HL-60 (cell line): ENCODE results near the gene EIF4EBP2.

Experiments
- DNase-seq, 2 experiments: peaks; one replicate each; pipeline ENCODE4 v3.0.0-alpha.2; 2010 to 2020; ENCODE audit warnings: low read depth in 1 of 2, low spot score in 1 of 2
- H3K27ac ChIP-seq: fragments of 250-450 bp; sonication (Bioruptor Pico); replicated peaks from 2 replicates; pipeline ENCODE4 v1.5.1; 2020; ENCODE audit warnings: mild to moderate bottlenecking, moderate library complexity
- H3K27me3 ChIP-seq: fragments of 250-450 bp; sonication (Bioruptor Pico); 2 replicates; pipeline ENCODE4 v1.5.1; 2021; ENCODE audit warnings: mild to moderate bottlenecking, moderate library complexity; ENCODE audit not compliant: insufficient read depth, poor library complexity, severe bottlenecking
- H3K4me3 ChIP-seq: replicated peaks from 2 replicates; pipeline ENCODE4 v1.5.1; 2011; ENCODE audit warnings: mild to moderate bottlenecking, control low read depth, low read length; ENCODE audit not compliant: insufficient read depth
- CTCF ChIP-seq: IDR thresholded peaks from one replicate; pipeline ENCODE4 v1.5.1; 2011; ENCODE audit warnings: low read length, control low read depth, inconsistent platforms; ENCODE audit not compliant: insufficient read depth
- GABPA ChIP-seq: IDR thresholded peaks from 2 replicates; pipeline ENCODE4 v1.6.1; 2012; ENCODE audit warnings: low read depth
- POLR2AphosphoS5 ChIP-seq: IDR thresholded peaks from 2 replicates; pipeline ENCODE4 v1.6.1; 2012; ENCODE audit warnings: low read depth
- SPI1 ChIP-seq: IDR thresholded peaks from 2 replicates; pipeline ENCODE4 v1.6.1; 2012; ENCODE audit warnings: low read depth, mild to moderate bottlenecking, borderline replicate concordance
- TF ChIP-seq, protein P1 (sequence below): IDR thresholded peaks from 2 replicates; pipeline ENCODE4 v1.6.1; 2012; ENCODE audit warnings: low read depth; ENCODE audit not compliant: insufficient replicate concordance

The EIF4EBP2 gene

DNA sequence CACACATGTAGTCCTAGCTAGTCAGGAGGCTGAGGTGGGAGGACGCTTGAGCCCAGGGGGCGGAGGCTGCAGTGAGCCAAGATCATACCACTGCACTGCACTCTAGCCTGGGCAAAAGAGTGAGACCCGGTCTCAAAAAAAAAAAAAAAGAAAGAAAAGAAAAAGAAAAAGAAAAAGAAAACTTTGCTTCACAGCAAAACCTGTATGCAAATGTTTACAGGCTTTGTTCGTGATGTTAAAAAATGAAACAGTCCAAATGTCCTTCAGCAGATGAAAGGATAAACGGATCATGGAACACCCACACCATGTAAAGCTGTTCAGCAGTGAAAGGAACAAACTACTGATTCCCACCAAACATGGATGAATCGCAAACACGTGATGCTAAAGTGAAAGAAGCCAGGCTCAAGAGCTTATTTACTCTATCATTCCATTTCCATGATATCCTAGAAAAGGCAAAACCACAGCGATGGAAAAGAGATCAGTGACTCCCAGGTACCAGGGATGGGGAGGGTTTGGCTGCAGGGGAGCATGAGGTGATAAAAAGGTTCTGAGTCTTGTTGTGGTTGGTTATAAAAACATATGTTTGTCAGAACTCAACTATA is 36.6 kb upstream of the EIF4EBP2 start:
- Histone ChIP-seq H3K27ac (no peak overlapping the region), H3K4me3 (no peak overlapping the region), H3K27me3 (no peaks in the 10 kb centered on the region)
- TF ChIP-seq, protein P1, sequence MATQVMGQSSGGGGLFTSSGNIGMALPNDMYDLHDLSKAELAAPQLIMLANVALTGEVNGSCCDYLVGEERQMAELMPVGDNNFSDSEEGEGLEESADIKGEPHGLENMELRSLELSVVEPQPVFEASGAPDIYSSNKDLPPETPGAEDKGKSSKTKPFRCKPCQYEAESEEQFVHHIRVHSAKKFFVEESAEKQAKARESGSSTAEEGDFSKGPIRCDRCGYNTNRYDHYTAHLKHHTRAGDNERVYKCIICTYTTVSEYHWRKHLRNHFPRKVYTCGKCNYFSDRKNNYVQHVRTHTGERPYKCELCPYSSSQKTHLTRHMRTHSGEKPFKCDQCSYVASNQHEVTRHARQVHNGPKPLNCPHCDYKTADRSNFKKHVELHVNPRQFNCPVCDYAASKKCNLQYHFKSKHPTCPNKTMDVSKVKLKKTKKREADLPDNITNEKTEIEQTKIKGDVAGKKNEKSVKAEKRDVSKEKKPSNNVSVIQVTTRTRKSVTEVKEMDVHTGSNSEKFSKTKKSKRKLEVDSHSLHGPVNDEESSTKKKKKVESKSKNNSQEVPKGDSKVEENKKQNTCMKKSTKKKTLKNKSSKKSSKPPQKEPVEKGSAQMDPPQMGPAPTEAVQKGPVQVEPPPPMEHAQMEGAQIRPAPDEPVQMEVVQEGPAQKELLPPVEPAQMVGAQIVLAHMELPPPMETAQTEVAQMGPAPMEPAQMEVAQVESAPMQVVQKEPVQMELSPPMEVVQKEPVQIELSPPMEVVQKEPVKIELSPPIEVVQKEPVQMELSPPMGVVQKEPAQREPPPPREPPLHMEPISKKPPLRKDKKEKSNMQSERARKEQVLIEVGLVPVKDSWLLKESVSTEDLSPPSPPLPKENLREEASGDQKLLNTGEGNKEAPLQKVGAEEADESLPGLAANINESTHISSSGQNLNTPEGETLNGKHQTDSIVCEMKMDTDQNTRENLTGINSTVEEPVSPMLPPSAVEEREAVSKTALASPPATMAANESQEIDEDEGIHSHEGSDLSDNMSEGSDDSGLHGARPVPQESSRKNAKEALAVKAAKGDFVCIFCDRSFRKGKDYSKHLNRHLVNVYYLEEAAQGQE: no peak
- TF ChIP-seq GABPA: no peak
- no peak for TF ChIP-seq SPI1
- no peak for TF ChIP-seq POLR2AphosphoS5
- no peak for TF ChIP-seq CTCF
- DNase-seq: no peak

GRCh38 chr10:70368774-70369482 is 35.0 kb upstream of the EIF4EBP2 start:
- H3K27ac ChIP-seq: no peak overlapping the region
- no peak for DNase-seq
- no peak overlapping the region for H3K4me3 ChIP-seq
- H3K27me3 ChIP-seq: no peaks in the 10 kb centered on the region
- TF ChIP-seq SPI1 (no peak), GABPA (no peak), POLR2AphosphoS5 (no peak), CTCF (no peak)
- TF ChIP-seq, protein P1: no peak

DNA sequence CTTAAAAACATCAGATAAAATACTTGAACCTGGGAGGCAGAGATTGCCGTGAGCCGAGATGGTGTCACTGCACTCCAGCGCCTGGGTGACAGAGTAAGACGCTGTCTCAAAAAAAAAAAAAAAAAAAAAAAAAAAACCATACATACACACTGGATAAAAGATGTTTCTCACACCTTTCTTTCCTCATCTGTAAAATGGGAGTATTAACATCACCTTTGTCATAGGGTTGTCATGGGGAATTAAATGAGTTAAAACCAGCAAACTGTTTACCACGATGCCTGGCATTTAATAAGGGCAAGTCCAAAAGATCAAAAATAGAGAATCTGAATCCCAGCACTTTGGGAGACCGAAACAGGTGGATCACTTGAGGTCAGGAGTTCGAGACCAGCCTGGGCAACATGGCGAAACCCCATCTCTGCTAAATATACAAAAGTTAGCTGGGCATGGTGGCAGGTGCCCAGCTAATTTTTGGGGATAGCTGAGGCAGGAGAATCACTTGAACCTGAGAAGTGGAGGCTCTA is 34.4 kb upstream of the EIF4EBP2 start:
- Histone ChIP-seq H3K27me3 (no peaks in the 10 kb centered on the region), H3K27ac (no peak overlapping the region), H3K4me3 (no peak overlapping the region)
- no peak for DNase-seq
- TF ChIP-seq, protein P1: no peak
- no peak for TF ChIP-seq CTCF
- TF ChIP-seq GABPA: no peak
- TF ChIP-seq POLR2AphosphoS5: no peak
- TF ChIP-seq SPI1: no peak
